Measurements from ENCODE around the gene KCNT2.

Gene KCNT2

DNA sequence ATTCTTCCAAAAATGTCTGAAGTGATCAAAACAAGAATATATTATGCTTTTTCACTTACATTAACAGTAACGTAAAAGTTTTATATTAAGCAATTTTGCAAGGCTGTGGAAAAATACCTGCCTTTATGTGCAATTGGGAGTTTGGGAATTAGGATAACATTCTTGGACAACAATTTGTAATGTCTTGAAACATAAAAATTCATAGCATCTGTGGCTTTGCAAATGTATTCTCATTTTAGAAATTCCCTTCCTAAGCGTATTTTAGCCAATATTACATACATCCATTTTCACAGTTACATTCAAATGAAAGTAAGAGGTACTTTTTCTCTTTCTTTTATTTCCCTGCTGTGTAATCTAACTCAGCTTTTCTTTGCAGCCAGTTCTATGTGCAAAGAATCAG lies 30.2 kb upstream of the KCNT2 start:
- TF ChIP-seq ZBTB7A (IDR thresholded peaks at IDR 0.05; ENCODE audit: low read depth) = no peak
- TF ChIP-seq, protein P1, sequence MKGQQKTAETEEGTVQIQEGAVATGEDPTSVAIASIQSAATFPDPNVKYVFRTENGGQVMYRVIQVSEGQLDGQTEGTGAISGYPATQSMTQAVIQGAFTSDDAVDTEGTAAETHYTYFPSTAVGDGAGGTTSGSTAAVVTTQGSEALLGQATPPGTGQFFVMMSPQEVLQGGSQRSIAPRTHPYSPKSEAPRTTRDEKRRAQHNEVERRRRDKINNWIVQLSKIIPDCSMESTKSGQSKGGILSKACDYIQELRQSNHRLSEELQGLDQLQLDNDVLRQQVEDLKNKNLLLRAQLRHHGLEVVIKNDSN (IDR thresholded peaks at IDR 0.05) = no peak
- TF ChIP-seq, protein P2, sequence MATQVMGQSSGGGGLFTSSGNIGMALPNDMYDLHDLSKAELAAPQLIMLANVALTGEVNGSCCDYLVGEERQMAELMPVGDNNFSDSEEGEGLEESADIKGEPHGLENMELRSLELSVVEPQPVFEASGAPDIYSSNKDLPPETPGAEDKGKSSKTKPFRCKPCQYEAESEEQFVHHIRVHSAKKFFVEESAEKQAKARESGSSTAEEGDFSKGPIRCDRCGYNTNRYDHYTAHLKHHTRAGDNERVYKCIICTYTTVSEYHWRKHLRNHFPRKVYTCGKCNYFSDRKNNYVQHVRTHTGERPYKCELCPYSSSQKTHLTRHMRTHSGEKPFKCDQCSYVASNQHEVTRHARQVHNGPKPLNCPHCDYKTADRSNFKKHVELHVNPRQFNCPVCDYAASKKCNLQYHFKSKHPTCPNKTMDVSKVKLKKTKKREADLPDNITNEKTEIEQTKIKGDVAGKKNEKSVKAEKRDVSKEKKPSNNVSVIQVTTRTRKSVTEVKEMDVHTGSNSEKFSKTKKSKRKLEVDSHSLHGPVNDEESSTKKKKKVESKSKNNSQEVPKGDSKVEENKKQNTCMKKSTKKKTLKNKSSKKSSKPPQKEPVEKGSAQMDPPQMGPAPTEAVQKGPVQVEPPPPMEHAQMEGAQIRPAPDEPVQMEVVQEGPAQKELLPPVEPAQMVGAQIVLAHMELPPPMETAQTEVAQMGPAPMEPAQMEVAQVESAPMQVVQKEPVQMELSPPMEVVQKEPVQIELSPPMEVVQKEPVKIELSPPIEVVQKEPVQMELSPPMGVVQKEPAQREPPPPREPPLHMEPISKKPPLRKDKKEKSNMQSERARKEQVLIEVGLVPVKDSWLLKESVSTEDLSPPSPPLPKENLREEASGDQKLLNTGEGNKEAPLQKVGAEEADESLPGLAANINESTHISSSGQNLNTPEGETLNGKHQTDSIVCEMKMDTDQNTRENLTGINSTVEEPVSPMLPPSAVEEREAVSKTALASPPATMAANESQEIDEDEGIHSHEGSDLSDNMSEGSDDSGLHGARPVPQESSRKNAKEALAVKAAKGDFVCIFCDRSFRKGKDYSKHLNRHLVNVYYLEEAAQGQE (IDR thresholded peaks at IDR 0.05; ENCODE audit: low read depth) = no peak
- TF ChIP-seq, protein P3, sequence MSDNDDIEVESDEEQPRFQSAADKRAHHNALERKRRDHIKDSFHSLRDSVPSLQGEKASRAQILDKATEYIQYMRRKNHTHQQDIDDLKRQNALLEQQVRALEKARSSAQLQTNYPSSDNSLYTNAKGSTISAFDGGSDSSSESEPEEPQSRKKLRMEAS (IDR thresholded peaks at IDR 0.05) = no peak
- TF ChIP-seq YY1 (IDR thresholded peaks at IDR 0.05; ENCODE audit: low read depth) = no peak
- no peak for TF ChIP-seq NFIC (IDR thresholded peaks at IDR 0.05)
- TF ChIP-seq EGR1 (IDR thresholded peaks at IDR 0.05) = no peak
- no peak for TF ChIP-seq EP300 (IDR thresholded peaks at IDR 0.05; ENCODE audit: borderline replicate concordance)
- no peak for TF ChIP-seq CREB1 (IDR thresholded peaks at IDR 0.05; ENCODE audit: low read depth)
- no peak for TF ChIP-seq TAF1 (IDR thresholded peaks at IDR 0.05; ENCODE audit: low read depth)
- no peak for TF ChIP-seq TCF12 (IDR thresholded peaks at IDR 0.05; ENCODE audit: low read depth)
- no peak for TF ChIP-seq RAD21 (IDR thresholded peaks at IDR 0.05; ENCODE audit: low read depth)
- TF ChIP-seq CEBPB (IDR thresholded peaks at IDR 0.05) = no peak
- no peak for TF ChIP-seq TEAD4 (IDR thresholded peaks at IDR 0.05)
- TF ChIP-seq FOXM1 (IDR thresholded peaks at IDR 0.05; ENCODE audit: borderline replicate concordance, low read depth) = no peak

DNA sequence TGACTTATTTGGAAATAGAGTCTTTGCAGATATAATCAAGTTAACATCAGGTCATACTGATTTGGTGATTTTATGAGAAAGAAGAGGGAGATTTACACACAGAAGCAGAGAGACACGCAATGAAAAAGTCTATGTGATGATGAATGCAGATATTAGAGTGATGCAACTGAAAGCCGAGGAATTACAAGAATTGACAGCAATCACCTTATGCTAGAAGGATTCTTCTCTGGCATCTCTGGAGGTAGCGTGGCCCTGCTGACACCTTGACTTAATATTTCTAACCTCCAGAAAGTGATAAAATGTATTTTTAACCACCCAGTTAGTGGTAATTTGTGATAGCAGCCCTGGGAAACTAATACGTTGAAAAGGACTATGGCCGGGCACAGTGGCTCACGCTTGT lies 29.4 kb upstream of the KCNT2 start:
- TF ChIP-seq, protein P1 (IDR thresholded peaks at IDR 0.05) = no peak
- no peak for TF ChIP-seq EGR1 (IDR thresholded peaks at IDR 0.05)
- no peak for TF ChIP-seq FOXM1 (IDR thresholded peaks at IDR 0.05; ENCODE audit: borderline replicate concordance, low read depth)
- TF ChIP-seq RAD21 (IDR thresholded peaks at IDR 0.05; ENCODE audit: low read depth) = no peak
- no peak for TF ChIP-seq ZBTB7A (IDR thresholded peaks at IDR 0.05; ENCODE audit: low read depth)
- TF ChIP-seq CEBPB (IDR thresholded peaks at IDR 0.05) = no peak
- no peak for TF ChIP-seq CREB1 (IDR thresholded peaks at IDR 0.05; ENCODE audit: low read depth)
- no peak for TF ChIP-seq TEAD4 (IDR thresholded peaks at IDR 0.05)
- TF ChIP-seq NFIC (IDR thresholded peaks at IDR 0.05) = no peak
- TF ChIP-seq, protein P3 (IDR thresholded peaks at IDR 0.05) = no peak
- no peak for TF ChIP-seq YY1 (IDR thresholded peaks at IDR 0.05; ENCODE audit: low read depth)
- TF ChIP-seq, protein P2 (IDR thresholded peaks at IDR 0.05; ENCODE audit: low read depth) = no peak
- no peak for TF ChIP-seq TAF1 (IDR thresholded peaks at IDR 0.05; ENCODE audit: low read depth)
- TF ChIP-seq EP300 (IDR thresholded peaks at IDR 0.05; ENCODE audit: borderline replicate concordance) = no peak

DNA sequence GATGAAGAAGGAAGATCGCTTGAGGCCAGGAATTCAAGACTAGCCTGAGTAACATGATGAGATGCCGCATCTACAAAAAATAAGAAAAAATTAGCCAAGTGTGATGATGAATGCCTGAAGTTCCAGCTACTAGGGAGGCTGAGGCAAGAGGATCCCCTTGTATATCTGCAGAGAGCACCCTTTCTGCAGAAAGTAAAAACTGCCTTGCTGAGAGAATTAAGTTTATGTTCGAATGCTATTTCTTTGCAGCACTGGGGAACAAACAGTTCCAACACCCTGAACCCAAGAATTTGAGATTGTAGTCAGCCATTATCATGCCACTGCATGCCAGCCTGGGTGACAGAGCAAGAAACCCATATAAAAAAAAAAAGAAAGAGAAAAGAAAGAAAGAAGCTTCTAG lies 20.6 kb upstream of the KCNT2 start:
- no peak for TF ChIP-seq NFIC (IDR thresholded peaks at IDR 0.05)
- no peak for TF ChIP-seq EP300 (IDR thresholded peaks at IDR 0.05; ENCODE audit: borderline replicate concordance)
- TF ChIP-seq, protein P2 (IDR thresholded peaks at IDR 0.05; ENCODE audit: low read depth) = no peak
- no peak for TF ChIP-seq EGR1 (IDR thresholded peaks at IDR 0.05)
- TF ChIP-seq YY1 (IDR thresholded peaks at IDR 0.05; ENCODE audit: low read depth) = no peak
- TF ChIP-seq TCF12 (IDR thresholded peaks at IDR 0.05; ENCODE audit: low read depth) = no peak
- TF ChIP-seq, protein P1 (IDR thresholded peaks at IDR 0.05) = no peak

DNA sequence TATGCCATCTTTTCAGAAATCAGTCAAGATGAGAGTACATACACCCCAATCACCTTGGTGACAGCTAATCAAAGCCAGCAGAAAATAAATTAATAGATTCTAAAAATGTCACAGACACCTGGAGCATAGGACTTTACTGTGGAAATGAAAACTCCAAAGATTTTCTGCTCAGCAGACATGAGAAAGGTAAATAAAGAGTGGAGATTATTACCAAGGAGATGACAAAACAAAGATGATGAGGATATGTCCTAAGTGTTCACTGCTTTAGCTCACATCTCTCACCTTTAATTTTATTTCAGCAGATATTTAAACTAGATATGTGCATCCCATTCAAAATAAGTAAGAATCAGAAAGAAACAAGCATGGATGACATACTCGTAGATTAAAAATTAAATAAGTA lies 14.8 kb upstream of the KCNT2 start:
- no peak for TF ChIP-seq EP300 (IDR thresholded peaks at IDR 0.05; ENCODE audit: borderline replicate concordance)
- no peak for TF ChIP-seq TEAD4 (IDR thresholded peaks at IDR 0.05)
- TF ChIP-seq, protein P1 (IDR thresholded peaks at IDR 0.05) = no peak
- TF ChIP-seq YY1 (IDR thresholded peaks at IDR 0.05; ENCODE audit: low read depth) = no peak
- TF ChIP-seq CEBPB (IDR thresholded peaks at IDR 0.05) = no peak
